ENCODE measurements around the gene CACNB4.
"Not testable (repeated sequence)": the region's sequence is repeated elsewhere in the genome, so short reads cannot be mapped to it uniquely, and the experiment has no call there.

CACNB4 gene

DNA sequence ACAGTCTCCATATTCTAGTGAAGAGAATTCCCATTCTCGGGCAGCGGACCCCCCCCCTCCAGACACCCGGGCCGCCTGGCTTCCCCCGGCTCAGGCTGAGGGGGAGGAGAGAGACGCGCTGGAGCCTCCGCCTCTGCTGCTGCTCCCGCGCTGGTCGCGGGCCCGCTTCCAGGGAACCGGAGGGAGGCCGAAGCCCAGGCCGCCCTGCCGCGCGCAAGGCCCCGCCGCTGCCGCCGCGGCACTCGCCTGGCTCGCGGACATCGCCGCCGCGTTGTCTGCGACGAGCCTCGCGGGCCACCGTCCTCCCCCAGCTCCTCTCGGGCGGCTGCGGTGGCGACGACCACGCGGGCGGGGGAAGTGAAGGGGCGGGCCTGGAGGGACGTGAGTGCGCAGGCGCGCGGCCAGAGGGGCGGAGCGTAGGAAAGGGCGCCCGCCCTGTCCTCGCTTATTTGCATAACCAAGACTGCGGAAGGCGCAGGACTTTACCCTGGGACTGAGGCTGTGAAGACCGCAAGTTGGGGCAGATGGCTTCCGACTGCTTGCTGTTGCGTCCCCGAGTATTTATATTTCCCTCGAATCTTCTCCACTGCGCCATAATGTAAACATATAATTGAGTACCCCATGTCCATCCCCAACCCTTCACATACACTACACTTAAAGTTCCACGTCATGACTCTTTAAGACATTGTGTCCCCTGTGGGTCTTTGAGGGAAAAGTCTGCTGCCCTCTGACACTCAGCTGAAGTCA, 270.5 kb downstream of the CACNB4 start, which contains the start of gene ARL5A:
Gene ARL5A, minus strand, starts transcription at position 279 of the 747 bp plus-strand sequence. Its CDS starts 245 bp downstream, at position 34.
- DNase-seq (ENCODE audit: low read depth in 1 of 2, low spot score in 1 of 2) = peak; percentile 89 to 93

DNA sequence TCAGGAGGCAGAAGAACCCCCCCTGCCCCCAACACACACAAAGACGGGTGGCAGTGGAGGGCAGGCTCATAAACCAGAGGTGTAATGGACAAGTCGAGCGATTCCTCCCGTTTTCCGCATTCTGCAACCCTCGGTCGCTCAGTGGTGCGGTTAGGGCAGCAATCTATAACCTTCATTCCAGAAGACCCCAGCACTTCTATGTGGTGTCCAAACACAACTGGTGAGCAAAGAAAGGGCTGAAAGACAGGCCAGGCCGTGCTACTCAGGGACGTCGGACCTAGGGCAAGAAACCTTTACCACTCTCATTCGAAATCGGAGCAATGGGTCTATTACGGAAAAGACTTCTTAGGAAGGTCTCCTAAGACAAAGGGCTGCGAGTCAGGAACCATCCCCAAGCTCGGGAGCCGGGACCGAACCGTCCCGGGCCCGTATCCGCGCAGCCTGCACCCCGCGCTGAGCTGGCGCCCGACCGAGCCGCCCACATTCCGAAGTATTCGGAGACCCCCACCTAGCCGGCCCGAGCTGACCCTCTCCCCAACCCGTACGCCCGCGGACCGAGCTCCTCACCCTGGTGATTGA, 271.2 kb downstream of the CACNB4 start:
- peak; percentile 4 for DNase-seq (ENCODE audit: low read depth in 1 of 2, low spot score in 1 of 2)

DNA sequence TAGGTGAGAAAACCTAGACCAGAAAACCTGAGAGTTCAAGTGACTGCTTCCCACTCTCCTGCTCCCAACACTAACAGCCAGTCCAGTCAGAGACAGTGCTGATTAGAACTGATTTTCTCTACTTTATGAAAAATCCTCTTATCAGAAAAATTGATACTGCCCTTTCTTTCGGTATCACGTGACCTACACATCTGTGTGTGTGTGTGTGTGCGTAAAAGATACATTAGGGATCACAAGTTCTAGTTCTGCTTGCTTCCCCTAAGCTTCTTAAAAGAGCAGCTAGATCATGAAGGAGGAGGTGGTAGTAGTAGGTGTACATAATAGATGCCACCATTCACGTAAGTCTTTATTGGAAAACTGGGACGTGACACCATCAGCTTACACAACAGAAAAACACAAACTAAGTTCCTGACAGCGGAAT, 272.1 kb downstream of the CACNB4 start:
- no peak for DNase-seq (ENCODE audit: low read depth in 1 of 2, low spot score in 1 of 2)

DNA sequence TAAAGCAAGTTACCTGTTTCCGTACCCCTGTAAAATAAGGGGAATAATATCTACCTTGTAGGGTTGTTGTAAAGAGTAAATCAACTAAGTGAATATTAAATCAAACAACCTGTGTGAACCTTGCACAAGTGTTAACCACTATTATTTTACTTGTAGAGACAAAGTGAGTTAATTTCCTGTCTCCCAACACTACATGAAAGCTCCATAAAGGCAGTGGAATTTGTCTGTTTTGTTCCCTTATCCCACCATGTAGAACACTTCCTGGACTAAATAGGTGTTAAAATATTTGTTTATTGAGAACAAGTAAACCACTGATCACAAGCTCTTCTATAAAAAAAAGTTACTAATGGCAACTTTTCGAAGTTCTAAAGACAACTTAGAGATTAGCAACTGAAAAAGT, 274.0 kb downstream of the CACNB4 start:
- DNase-seq (ENCODE audit: low read depth in 1 of 2, low spot score in 1 of 2) = no peak

DNA sequence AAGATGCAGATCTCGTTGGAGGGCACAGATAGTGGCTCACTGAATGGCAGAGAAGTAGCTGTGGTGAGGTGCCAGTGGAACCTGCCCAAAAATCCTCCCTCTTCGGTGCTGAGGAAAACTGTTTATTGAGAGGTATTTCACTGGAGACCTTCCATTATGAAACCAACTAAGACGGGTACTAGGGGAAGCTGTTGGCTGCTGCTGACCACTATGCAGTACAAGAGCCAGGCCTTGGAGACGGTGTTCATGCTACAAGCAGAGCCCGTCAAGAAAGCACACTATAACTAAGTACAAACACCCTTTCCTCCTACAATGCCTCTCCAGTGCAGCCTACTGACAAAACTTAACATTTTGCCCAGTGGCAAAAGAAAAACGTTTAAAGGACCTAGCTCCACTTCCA, 275.2 kb downstream of the CACNB4 start:
- DNase-seq (ENCODE audit: low read depth in 1 of 2, low spot score in 1 of 2) = no peak

DNA sequence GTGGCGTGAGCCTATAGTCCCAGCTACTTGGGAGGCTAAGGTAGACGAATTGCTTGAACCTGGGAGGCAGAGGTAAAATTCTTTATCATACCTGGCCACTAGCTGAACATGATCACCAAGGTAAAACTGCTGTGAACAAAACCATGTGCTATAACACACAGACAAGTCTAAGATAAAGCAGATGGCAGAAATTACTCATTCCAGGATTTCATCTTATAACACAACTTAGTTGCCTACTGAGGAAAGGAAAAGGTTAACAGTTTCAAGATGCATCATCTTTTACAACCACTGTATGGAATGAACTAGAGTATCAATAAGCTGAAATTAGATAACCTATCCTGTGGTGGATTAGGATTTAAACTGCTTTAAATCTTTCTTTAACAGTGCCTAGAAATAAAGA, 278.9 kb downstream of the CACNB4 start:
- DNase-seq (ENCODE audit: low read depth in 1 of 2, low spot score in 1 of 2) = no peak

DNA sequence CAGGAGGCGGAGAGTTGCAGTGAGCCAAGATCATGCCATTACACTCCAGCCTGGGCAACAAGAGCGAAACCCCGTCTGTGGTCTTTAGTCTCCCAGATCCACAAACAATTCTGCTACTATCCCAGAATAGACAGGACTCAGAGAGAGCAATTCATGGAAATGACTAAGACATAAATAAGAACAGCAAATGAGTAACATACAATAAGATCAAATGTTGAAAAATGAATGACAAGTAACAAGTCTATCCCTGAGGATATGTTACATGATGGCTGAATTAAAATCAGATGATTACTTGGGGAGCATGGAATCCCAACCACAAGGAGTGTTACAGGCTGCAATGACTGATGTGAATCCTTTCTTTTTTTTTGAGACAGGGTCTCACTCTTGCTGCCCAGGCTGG, 280.9 kb downstream of the CACNB4 start:
- no peak for DNase-seq (ENCODE audit: low read depth in 1 of 2, low spot score in 1 of 2)

DNA sequence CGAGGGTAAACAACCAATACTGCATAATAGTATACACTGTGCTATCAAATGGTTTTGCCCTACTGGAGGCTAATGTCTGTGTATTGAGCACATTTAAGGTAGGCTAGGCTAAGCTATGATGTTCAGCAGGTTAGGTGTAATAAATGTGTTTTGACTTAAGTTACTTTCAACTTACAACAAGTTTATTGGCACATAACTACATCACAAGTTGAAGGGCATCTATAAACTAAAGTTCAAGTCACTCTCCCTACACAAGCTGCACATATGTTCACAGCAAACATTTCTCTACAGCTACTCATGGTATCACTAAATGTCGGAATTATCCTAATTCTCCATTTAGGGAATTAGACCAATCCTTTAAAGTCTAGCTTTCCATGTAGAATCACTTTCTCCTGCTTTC, 282.0 kb downstream of the CACNB4 start:
- no peak for DNase-seq (ENCODE audit: low read depth in 1 of 2, low spot score in 1 of 2)

DNA sequence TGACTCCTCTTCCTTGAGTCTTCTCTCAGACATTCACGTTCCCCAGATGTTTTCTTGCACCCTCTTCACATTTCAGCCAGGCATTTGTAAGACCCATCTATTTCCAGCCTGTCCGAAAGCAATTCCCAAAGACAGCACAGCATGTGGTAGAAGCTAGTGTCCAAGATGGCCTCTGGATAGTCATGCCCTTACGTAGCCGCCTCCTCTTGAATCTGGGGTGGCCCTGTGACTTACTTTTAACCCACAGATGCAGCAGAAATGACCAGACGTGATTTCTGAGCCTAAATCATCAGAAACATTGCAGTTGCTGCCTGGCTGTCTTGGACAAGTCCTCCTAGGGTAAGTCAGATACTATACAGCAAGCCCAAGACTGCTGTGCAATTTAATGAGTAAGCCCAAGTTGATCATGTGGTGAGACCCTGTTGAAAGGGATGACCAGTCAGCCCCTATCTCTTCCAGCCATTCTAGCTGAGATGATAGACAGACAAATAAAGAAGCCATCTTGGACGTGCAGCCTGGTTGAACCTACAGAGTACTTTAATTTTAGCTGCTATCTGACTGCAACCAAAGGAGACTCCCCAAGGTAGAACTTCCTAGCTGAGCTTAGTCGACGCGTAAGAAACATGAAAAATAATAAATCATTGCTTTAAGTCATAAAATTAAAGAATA, 282.9 kb downstream of the CACNB4 start:
- no peak for DNase-seq (ENCODE audit: low read depth in 1 of 2, low spot score in 1 of 2)

DNA sequence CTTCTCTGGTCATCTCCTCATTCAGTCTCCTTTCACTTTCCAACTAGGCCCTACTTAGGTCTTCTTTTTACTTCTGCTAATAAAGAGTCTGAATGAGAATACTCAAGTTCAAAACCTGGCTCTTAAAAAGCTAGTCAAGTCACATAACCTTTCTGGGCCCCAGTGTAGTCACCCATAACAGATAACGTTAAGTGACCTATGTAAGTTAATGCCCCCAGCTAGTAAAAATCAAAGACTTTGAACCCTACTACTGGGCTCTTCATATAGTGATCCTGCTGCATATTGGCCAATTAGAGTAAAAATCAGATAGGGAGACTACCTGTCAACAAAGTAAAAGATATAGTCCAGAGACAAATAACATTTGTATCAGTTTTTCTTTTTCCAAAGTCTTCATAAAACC, 288.4 kb downstream of the CACNB4 start:
- no peak for DNase-seq (ENCODE audit: low read depth in 1 of 2, low spot score in 1 of 2)

DNA sequence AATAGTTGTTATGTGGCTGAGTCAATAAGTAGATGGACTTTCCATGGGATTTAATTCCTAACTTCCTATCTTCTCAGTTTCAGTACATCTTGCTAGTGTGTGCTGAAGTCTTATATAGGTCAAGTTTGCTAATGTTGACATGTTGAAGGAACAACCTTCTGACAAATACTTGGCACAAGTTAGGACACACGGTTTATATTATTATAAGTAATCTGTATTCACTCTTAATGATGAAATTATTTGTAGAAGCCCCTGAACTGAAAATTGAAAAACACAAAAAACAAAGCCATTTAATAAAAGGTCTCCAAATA, 289.8 kb downstream of the CACNB4 start:
- no peak for DNase-seq (ENCODE audit: low read depth in 1 of 2, low spot score in 1 of 2)

DNA sequence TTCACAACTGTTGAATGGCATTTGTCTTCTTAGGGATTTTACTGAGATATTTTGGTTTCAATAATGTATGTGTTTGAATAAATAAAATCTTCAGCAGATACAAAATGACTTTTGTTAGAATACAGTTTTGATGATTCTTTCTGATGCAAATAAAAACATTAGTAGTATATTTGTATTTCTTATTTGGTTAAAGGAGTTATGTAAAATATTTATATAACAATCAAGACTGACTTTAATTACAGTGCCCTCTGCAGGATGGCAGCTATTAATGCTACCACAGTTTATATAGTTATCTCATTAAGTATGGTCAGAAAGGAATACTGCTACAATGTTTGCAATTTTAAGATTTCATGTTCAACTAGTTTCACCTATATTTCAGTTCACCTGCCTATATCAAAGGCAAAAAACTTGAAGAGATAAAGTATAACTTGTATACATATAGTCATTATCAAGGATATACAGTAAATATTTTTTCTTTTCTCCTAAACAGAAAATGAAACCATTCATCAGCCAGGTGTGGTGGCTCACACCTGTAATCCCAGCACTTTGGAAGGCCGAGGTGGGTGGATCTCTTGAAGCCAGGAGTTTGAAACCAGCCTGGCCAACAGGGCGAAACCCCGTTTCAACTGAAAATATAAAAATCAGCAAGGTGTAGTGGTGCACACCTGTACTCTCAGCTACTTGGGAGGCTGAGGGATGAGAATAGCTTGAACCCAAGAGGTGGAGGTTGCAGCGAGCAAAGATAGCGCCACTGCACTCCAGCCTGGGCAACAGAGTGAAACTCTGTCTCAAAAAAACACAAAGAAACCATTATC, 290.4 kb downstream of the CACNB4 start:
- DNase-seq (ENCODE audit: low read depth in 1 of 2, low spot score in 1 of 2) = no peak

DNA sequence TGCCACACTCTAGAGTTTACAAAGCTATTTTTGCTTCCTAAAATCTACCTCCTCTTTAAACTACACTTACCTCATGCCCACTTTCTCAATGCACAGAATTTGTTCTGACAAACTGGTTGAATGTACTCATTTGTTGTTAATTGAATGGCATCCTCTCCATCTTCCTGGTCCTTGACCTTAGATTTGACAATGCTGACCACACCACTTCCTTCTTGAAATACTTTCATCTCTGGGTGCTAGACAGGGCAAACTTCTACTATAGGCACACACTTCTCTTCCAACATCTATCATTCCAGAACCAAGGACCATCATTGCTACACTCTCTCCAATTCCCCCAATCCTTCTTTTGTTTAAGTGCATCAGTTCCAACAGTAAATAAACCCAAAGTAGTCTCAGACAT, 292.9 kb downstream of the CACNB4 start:
- DNase-seq (ENCODE audit: low read depth in 1 of 2, low spot score in 1 of 2) = no peak

DNA sequence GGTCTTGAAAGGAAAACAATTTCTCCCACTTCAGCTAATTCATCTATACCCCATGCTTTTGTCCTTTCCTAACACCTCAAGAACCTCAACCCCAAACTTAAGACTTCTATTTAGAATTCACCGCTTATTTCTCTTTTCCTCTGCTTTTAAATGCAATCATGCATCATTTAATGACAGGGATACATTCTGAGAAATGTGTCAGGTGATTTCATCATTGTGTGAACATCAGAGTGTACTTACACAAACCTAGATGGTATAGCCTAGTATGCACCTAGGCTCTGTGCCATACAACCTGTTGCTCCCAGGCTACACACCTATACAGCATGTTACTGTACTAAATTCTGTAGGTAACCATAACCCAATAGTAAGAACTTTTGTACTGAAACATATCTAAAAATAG, 293.5 kb downstream of the CACNB4 start:
- no peak for DNase-seq (ENCODE audit: low read depth in 1 of 2, low spot score in 1 of 2)

DNA sequence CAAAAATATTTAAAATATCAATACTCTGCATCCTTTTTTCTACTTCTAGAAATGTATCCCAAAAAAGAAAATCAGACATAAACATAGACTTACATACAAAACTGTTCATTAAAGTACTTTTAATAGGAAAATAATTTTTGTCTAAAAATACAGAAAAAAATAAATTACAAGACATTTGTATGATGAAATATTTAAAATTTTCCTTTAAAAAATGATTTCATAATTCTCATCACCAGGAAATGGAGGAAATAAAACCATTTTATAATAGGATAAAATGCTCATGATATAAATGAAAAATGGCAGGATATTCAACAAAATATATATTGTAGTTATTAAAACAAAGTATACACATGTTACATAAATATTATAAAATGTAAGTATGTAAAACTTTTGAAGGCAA, 295.0 kb downstream of the CACNB4 start:
- no peak for DNase-seq (ENCODE audit: low read depth in 1 of 2, low spot score in 1 of 2)

DNA sequence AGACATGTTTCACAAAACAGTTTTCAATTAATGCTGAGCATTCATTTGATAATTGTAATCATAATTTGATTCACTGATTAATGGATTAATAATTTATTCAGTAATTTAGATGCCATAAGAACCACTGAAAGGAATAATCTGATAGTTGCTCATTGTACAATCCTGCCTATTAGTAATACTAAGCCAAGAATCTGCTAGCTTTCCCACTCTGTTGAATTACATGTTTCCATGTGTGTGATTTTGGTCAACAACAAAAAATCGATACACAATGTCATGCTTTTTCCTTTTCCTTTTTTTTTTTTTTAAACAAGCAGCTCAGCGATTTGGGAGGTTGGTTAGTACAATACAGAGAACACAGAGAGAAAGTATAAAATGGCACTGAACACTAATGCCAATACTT, 296.5 kb downstream of the CACNB4 start:
- DNase-seq (ENCODE audit: low read depth in 1 of 2, low spot score in 1 of 2) = no peak

DNA sequence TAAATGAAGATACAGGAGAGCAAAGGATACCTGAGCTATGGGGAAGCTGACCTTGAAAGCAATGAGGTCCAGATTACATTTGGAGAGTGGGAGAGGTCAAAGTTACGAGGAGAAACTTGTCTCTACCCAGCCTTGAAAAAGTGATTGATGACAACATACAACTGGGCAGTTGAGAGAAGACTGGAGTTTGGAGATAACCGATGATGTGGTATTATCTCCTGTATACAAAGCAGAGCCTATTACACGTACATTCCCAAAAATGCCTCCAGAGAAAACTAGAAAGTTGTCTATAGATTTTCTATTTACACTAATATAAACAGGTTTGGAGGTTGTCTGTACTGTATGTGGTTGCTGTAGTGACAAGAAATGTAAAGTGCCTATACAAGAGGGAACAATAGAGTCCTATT, 299.0 kb downstream of the CACNB4 start:
- DNase-seq (ENCODE audit: low read depth in 1 of 2, low spot score in 1 of 2) = no peak

DNA sequence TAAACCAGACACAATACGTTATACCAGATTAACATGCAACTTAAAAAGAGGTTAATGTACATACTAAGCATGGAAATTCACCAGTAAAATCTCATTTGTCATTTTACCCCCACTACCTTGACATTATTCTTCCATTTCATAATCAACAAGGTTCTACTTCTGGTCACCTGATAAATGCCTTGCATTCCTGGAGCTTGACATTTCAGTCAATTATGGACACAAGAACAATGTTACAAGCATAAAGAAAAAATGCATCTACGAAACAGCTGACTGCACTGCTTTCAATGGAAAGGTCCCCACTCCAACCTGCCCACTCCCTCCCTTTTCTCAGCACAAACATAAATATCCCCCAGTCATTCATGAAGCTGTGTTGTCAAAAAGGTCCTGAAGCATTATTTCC, 302.1 kb downstream of the CACNB4 start:
- no peak for DNase-seq (ENCODE audit: low read depth in 1 of 2, low spot score in 1 of 2)

DNA sequence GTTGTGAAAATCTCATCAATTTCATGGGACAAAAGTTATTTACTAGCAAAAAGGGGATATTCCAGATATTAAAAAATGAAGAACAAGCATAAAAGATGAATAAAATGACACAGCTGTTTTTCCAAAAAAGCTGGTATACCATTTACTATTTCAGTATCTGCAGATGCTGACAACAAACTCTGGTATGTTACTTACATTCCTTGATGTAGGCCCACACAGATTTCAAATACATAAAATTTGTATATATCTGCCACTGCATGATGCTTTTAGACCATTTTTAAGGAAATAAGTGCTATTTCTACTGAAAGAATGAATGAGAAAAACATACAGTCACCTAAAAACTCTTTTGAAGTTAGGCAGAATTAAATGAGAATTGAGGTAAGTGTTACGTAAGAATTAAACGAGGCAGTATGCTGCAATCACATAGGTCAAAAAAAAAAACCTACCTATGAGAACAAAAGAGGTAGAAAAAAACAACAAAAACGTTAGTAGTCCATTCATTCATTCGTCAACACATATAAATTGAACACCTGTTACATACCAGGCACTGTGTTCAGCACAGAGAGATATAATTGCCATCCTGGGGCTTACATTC, 303.1 kb downstream of the CACNB4 start:
- DNase-seq (ENCODE audit: low read depth in 1 of 2, low spot score in 1 of 2) = no peak

DNA sequence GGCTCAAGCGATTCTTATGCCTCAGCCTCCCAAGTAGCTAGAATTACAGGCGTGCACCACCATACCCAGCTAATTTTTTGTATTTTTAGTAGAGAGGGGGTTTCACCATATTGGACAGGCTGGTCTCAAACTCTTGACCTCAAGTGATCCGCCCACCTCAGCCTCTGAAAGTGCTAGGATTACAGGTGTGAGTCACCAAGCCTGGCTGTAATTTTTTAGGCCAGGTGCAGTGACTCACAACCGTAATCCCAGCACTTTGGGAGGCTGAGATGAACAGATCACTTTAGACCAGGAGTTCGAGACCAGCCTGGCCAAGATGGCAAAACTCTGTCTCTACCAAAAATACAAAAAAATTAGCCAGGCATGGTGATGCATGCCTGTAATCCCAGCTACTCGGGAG, 304.4 kb downstream of the CACNB4 start:
- DNase-seq (ENCODE audit: low read depth in 1 of 2, low spot score in 1 of 2) = not testable (repeated sequence)

DNA sequence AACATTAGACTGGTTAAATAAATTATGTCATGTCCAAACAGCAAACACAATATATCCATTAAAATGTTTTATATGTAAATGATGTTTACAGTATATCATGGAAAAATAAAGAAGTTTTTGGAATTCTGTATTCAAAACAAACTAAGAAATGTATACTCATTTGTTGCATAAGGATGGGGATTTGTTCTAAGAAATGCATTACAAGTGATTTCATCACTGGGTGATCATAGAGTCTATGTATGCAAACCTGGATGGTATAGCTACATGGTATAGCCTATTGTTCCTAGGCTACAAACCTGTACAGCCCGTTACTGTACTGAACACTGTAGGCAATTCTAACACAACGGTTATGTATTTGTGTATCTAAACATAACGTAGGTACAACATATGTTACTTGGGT, 305.7 kb downstream of the CACNB4 start:
- DNase-seq (ENCODE audit: low read depth in 1 of 2, low spot score in 1 of 2) = no peak

Measured in stimulated activated CD4-positive, alpha-beta T cell treated with anti-CD3 and anti-CD28 coated beads, Interleukin-15, amount 100 ng/mL, for 1 hour (primary cell).